K562 (cell line): Measurements from ENCODE around the gene HTRA3. TPM values are rescaled to one million over a fixed set of nuclear protein-coding genes. Genes with fewer than 3 reads are reported as not detected.
A peak's percentile ranks its signal among the peaks of the same experiment; 100 is the strongest.

Experiments used
- CAMTA2 ChIP-seq: fragments of 250-450 bp; sonication (Bioruptor Pico); conservative IDR thresholded peaks from 2 replicates; pipeline ENCODE4 v1.5.1; 2022
- CGGBP1 ChIP-seq: fragments of 250-450 bp; sonication (Bioruptor Pico); IDR thresholded peaks from 2 replicates; pipeline ENCODE4 v1.9.0; 2021; ENCODE audit warnings: mild to moderate bottlenecking
- E4F1 ChIP-seq: fragments of 250-450 bp; sonication (Bioruptor Pico); IDR thresholded peaks from 2 replicates; pipeline ENCODE4 v1.5.0; 2021; ENCODE audit warnings: mild to moderate bottlenecking, borderline replicate concordance
- FOXJ2 ChIP-seq: fragments of 200-800 bp; sonication (Bioruptor generic); IDR thresholded peaks from 2 replicates; pipeline ENCODE4 v1.6.1; 2016; ENCODE audit warnings: missing genetic modification characterization, missing compliant biosample characterization
- GTF2E2 ChIP-seq: fragments of 200-800 bp; sonication (Bioruptor generic); IDR thresholded peaks from 2 replicates; pipeline ENCODE4 v1.6.1; 2016; ENCODE audit warnings: missing genetic modification characterization, missing compliant biosample characterization
- HDAC8 ChIP-seq: fragments of 450-650 bp; IDR thresholded peaks from 2 replicates; pipeline ENCODE4 v1.6.1; 2016; ENCODE audit warnings: mild to moderate bottlenecking, missing genetic modification characterization, moderate library complexity, missing compliant biosample characterization
- KAT8 ChIP-seq: fragments of 450-650 bp; IDR thresholded peaks from 2 replicates; pipeline ENCODE4 v1.6.1; 2016; ENCODE audit warnings: low read depth, mild to moderate bottlenecking
- KLF6 ChIP-seq: fragments of 250-450 bp; sonication (Bioruptor Pico); IDR thresholded peaks from 2 replicates; pipeline ENCODE4 v1.4.0; 2020; ENCODE audit warnings: mild to moderate bottlenecking, moderate library complexity, borderline replicate concordance
- MCM7 ChIP-seq, 2 experiments: fragments of 450-650 bp; IDR thresholded peaks; 2 replicates each; pipeline ENCODE4 v1.6.1; 2016 to 2018
- NFE2 ChIP-seq: IDR thresholded peaks from 2 replicates; pipeline ENCODE4 v1.6.1; 2014; ENCODE audit warnings: antibody characterized with exemption, low read depth
- NR1H2 ChIP-seq: sonication (generic); formaldehyde crosslinking; IDR thresholded peaks from 2 replicates; pipeline ENCODE4 v1.4.0; 2020; ENCODE audit warnings: mild to moderate bottlenecking, missing genetic modification reagents
- RBM22 ChIP-seq: fragments of 200-400 bp; formaldehyde crosslinking; IDR thresholded peaks from 2 replicates; pipeline ENCODE4 v1.6.1; 2018; ENCODE audit warnings: low read length, low read depth; ENCODE audit not compliant: poor library complexity, severe bottlenecking
- SMAD1 ChIP-seq: fragments of 150-350 bp; IDR thresholded peaks from 2 replicates; pipeline ENCODE4 v1.6.1; 2014; ENCODE audit warnings: low read length, low read depth; ENCODE audit not compliant: partially characterized antibody
- SMAD4 ChIP-seq: fragments of 250-450 bp; sonication (Bioruptor Pico); conservative IDR thresholded peaks from 2 replicates; pipeline ENCODE4 v1.8.0; 2021; ENCODE audit warnings: inconsistent platforms, mild to moderate bottlenecking, moderate library complexity
- SREBF2 ChIP-seq: sonication (generic); formaldehyde crosslinking; IDR thresholded peaks from 2 replicates; pipeline ENCODE4 v1.4.0; 2020; ENCODE audit warnings: mild to moderate bottlenecking, missing genetic modification reagents
- SRSF1 ChIP-seq: fragments of 200-400 bp; formaldehyde crosslinking; IDR thresholded peaks from 2 replicates; pipeline ENCODE4 v1.6.1; 2017; ENCODE audit warnings: mild to moderate bottlenecking, low read depth, low read length, moderate library complexity
- TAF15 ChIP-seq: fragments of 200-400 bp; formaldehyde crosslinking; IDR thresholded peaks from 2 replicates; pipeline ENCODE4 v1.6.1; 2017; ENCODE audit warnings: mild to moderate bottlenecking, low read depth, low read length, moderate library complexity
- THRB ChIP-seq: fragments of 450-650 bp; formaldehyde crosslinking; conservative IDR thresholded peaks from 2 replicates; pipeline ENCODE4 v1.4.0; 2022; ENCODE audit warnings: mild to moderate bottlenecking, missing genetic modification characterization
- ZBTB12 ChIP-seq: fragments of 250-450 bp; sonication (Bioruptor Pico); IDR thresholded peaks from 2 replicates; pipeline ENCODE4 v1.4.0; 2020
- ZBTB7A ChIP-seq: IDR thresholded peaks from 2 replicates; pipeline ENCODE4 v1.6.1; 2011; ENCODE audit warnings: low read depth, mild to moderate bottlenecking, low read length, moderate library complexity, borderline replicate concordance; ENCODE audit not compliant: control insufficient read depth
- ZKSCAN8 ChIP-seq: fragments of 200-800 bp; sonication (Bioruptor generic); IDR thresholded peaks from 2 replicates; pipeline ENCODE4 v1.6.1; 2016; ENCODE audit warnings: missing genetic modification characterization, missing compliant biosample characterization
- ZNF431 ChIP-seq: sonication (generic); formaldehyde crosslinking; IDR thresholded peaks from 2 replicates; pipeline ENCODE4 v1.8.0; 2022; ENCODE audit warnings: mild to moderate bottlenecking, missing genetic modification reagents
- polyA plus RNA-seq, 8 experiments: library from polyadenylated mRNA; depleted of rRNA in 4 of 8; stranded (reverse) in 5 of 8; unstranded in 3 of 8; fragments of >200 nt; fragmentation: Nextera tagmentation in 2 of 8; fragmentation: Illumina TruSeq in 1 of 8; extraction: Ambion mirVana in 2 of 8; extraction: Trizol in 1 of 8; gene quantifications; 2 replicates each; pipeline versions ENCODE4 v1.2.1 to v1.2.3, GENCODE V29; 2011 to 2014; ENCODE audit warnings: inconsistent platforms in 1 of 8, missing spikeins in 1 of 8
- total RNA-seq, 7 experiments: library from RNA; depleted of rRNA in 6 of 7; stranded (reverse); fragments of >200 nt in 6 of 7; fragmentation: Illumina TruSeq in 2 of 7; extraction: Trizol in 2 of 7; gene quantifications; 2 replicates each; pipeline versions ENCODE4 v1.2.1 to v1.2.3, GENCODE V29; 2011 to 2021; ENCODE audit warnings: low replicate concordance in 1 of 7
- TF ChIP-seq, protein P1 (sequence below): fragments of 450-650 bp; conservative IDR thresholded peaks from 2 replicates; pipeline ENCODE4 v1.6.1; 2016; ENCODE audit warnings: missing genetic modification characterization, low read depth, mild to moderate bottlenecking, missing compliant biosample characterization, moderate library complexity

The HTRA3 gene
- total and polyA plus RNA-seq, 9 of the 15 experiments (the other 6 are each of a cell fraction or from before 2014, with no cell fraction given) = 0.04 TPM; not detected in 8

DNA sequence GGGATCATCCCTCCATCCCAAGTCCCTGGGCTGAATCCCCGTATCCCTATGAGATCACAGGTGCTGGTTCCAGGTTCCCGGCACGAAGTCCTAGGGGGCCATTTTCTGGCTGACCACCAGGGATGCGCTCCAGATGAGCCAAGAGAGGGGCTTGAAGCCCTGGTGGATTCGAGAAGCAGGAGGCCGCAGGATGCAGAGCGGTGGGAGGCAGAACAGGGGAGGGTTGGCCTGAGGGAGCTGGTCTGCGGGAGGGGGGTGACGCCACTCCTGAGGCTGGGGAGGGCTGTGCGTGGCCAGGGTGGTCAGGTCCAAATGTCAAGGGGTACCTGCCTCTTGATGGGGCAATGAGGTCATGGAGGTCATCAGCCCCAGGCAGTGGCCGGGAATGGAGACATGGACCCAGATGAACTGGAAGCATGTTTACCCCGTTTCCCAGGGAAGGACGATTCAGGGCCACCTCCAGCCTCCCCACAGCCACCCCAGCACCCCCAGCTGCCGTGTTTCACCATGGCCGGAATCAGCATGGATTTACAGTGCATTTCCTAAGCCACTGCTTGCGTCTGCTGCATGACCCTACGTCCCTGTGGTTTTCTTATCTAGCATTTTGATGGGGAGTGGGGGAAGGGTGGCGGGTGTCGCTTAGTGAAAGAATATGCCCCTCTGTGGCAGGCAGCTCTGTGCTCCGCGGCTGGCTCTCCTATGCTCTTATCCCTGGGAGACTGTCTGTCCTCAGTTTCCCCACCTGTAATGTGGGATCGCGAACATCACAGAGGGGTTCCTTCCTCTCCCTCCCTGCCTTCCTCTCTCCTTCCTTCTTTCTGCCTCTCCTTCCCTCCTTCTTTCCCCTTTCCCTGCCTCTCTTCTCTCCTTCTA, 17.0 kb upstream of the HTRA3 start (continued):
- TF ChIP-seq ZBTB12 = peak; percentile 84
- TF ChIP-seq HDAC8 (tag) = no peak
- no peak for TF ChIP-seq KAT8
- TF ChIP-seq MCM7 (IDR thresholded peaks at IDR 0.05) = no peak
- TF ChIP-seq, protein P1, sequence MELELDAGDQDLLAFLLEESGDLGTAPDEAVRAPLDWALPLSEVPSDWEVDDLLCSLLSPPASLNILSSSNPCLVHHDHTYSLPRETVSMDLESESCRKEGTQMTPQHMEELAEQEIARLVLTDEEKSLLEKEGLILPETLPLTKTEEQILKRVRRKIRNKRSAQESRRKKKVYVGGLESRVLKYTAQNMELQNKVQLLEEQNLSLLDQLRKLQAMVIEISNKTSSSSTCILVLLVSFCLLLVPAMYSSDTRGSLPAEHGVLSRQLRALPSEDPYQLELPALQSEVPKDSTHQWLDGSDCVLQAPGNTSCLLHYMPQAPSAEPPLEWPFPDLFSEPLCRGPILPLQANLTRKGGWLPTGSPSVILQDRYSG (tag) = no peak
- TF ChIP-seq NR1H2 (CRISPR knock-in tag) = no peak
- TF ChIP-seq GTF2E2 (tag) = no peak
- no peak for TF ChIP-seq SRSF1
- no peak for TF ChIP-seq TAF15
- no peak for TF ChIP-seq KLF6 (CRISPR knock-in tag)
- no peak for TF ChIP-seq ZBTB7A
- TF ChIP-seq SREBF2 (CRISPR knock-in tag) = no peak
- peak; percentile 86 for TF ChIP-seq THRB (CRISPR knock-in tag)
- TF ChIP-seq SMAD4 (CRISPR knock-in tag) = peak; percentile 90
- TF ChIP-seq E4F1 (CRISPR knock-in tag) = no peak
- no peak for TF ChIP-seq ZNF431 (CRISPR knock-in tag)
- TF ChIP-seq NFE2 = peak; percentile 44; the same call in 1 of the 2 replicates
- TF ChIP-seq CAMTA2 (CRISPR knock-in tag) = no peak
- TF ChIP-seq SMAD1 = no peak
- TF ChIP-seq RBM22 = no peak
- TF ChIP-seq CGGBP1 (CRISPR knock-in tag) = no peak
- TF ChIP-seq ZKSCAN8 (CRISPR knock-in tag) = no peak
- peak; percentile 82 for TF ChIP-seq FOXJ2
